NOMO-1 (cell line): ENCODE data around the gene ZCCHC18.

Source experiments
- DNase-seq, 2 experiments: peaks; one replicate each; lab custom pipeline; 2025; ENCODE audit not compliant: unreplicated experiment in 2 of 2; lab: John Stamatoyannopoulos, UW

The ZCCHC18 gene

DNA sequence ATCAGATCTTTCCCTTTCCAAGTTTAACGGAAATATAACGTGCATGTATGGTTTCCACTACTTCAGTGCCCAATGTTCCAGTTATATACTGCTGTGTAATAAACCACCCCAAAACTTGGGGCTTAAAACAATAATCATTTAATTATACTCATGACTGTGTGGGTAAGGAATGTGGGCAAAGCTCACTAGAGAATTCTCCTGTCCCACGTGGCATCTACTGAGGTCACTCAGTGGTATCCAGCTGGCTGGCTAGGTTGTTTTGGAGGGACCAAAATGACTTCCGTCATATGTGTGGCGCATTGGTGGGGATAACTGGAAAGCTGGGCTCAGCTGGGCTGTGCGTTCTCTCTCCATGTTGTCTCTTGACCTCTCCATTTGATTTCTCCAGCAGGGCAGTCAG, 18.5 kb downstream of the ZCCHC18 start:
- DNase-seq: no peak

DNA sequence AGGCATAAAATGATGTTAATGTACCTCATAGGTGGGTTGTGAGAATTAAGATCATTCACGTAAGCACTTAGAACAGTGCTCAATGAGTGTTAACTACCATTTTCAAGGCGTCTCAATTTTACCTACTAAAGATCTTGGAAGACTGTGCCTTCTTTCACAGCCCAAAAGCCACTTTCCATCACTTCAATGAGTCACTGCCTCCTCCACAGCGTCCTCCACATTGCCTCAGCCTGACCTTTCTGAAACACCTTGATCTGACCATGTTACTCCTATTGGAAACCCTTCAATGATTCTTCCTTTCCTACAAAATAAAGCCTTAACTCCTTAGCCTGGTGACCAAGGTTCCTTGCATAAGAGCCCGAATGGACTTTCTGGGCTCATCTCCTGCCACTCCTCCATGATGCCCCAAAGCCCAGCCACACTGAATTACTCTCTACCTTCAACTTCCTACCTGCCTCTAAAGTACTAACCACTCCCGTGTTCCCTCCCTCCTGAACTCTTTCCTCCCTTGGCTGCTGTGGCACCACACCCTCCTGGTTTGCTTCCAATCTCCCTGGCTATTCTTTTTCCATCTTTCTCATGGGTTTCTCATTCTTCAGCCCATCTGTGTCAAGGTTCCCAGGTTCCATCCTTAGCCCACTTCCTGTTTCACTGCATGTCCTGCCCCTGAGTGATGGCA, 22.4 kb downstream of the ZCCHC18 start:
- DNase-seq: no peak

DNA sequence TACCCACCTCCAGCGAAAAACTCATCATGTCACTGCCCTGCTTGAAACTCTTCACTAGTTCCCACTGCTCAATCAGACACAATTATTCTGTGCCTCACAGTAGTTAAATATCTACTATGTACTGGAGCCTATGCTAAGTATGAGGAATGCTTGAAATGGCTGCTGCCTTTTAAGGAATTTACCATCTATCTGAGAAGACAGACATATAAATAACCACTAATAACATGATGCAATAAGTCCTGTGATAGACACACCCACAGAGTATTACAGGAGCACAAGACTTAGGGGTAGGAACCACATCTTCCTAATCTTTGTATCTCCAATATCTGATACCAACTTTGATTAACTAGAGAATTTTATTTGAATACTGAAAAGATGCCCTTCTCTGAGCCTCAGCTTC, 23.4 kb downstream of the ZCCHC18 start:
- no peak for DNase-seq

DNA sequence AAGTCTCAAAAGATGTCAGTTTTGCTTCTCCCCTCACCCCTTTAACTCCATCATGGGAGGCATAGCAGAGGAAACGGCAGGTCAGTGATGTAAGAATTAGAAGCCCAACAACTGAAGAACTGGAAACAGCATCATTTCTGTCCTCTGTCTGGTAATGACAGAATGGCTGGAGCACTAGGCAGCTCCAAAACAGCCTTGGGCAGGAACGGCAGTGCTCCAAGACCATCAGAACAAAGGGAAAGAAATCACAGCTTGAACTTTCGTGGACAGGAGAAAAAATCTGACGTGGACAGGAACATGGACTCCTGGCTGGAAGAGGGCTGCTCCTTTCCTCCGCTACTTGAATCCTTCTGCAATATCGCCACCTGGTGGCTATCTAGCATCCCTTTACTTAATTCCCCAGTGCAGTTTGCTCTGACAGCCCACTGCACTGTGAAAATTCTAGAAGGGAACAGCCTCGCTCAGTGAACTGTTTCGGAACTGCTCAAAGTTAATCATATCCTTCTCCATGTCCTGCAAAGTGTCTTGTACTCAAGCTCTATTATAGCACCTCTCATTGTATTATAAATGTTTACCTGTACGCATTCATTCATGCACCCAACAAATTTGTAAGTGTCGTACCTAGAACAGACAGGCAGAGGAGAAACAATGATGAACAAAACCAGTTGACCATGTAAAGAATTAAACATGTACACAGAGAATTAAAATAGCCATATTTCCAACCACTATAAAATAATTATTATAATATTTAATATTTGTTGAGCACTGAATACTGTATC, 24.1 kb downstream of the ZCCHC18 start:
- DNase-seq: peak; percentile 16 to 52

DNA sequence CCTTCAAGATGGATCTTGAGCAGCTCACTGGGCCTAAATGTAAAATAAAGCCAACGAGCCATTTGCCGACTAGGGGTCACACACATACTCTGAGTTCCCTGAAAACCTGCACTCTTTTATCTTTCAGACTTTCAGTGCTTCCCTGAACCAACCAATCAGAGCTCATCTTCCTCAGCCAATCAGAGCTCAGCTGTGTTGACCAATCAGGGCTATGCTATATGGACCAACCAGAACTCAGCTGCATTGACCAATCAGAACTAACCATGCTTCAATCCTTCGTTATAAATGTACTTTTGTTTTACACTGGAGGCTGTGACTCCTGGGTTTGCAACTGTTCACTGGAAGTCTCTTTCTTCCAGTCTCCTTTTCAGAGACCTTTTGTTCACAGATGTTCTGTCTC, 25.2 kb downstream of the ZCCHC18 start:
- no peak for DNase-seq

DNA sequence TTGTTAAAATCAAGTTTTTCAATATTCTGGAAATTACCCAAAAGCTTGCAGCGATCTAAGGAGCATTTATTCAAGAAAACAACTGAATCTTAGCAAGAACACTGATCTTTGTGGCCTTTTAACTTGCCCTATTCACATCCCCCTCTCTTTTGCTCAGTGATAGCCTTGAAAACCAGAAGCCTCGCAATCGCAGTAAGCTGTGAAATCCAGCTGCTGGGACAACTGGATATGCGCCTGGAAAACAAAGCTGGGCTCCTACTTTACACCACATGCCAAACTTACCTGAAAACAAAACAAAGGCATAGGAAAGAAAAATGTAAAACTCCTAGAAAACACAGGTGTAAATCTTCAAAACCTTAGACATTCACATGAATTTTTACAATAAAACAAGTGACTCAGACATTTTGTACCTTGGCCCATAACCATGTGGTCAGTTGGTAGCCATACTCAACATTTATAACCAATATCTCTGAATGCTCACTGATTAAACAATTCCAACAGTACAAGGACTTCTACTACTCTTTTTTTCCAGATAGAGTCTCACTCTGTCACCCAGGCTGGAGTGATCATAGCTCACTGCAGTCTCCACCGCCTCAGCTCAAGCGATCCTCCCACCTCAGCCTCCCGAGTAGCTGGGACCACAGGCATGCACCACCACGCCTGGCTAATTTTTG, 28.9 kb downstream of the ZCCHC18 start:
- no peak for DNase-seq

DNA sequence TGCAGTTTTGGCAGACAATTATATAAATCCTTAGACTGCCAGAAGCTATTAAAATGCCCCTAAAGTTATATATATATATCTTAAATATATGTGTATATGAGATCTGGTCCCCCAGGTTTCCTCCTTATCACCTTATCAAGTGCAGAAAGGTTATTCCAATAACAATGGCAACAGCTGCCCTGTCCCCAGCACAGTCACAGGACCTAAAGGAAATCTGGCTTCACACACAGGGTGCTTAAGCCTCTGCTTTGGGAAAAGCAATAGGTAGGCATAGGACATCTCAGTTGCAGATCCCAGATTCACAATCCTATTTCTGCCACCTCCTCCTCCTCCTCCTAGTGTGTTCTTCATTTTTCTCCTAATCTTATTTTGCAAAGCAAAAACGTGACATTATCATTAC, 38.7 kb downstream of the ZCCHC18 start:
- DNase-seq: no peak

DNA sequence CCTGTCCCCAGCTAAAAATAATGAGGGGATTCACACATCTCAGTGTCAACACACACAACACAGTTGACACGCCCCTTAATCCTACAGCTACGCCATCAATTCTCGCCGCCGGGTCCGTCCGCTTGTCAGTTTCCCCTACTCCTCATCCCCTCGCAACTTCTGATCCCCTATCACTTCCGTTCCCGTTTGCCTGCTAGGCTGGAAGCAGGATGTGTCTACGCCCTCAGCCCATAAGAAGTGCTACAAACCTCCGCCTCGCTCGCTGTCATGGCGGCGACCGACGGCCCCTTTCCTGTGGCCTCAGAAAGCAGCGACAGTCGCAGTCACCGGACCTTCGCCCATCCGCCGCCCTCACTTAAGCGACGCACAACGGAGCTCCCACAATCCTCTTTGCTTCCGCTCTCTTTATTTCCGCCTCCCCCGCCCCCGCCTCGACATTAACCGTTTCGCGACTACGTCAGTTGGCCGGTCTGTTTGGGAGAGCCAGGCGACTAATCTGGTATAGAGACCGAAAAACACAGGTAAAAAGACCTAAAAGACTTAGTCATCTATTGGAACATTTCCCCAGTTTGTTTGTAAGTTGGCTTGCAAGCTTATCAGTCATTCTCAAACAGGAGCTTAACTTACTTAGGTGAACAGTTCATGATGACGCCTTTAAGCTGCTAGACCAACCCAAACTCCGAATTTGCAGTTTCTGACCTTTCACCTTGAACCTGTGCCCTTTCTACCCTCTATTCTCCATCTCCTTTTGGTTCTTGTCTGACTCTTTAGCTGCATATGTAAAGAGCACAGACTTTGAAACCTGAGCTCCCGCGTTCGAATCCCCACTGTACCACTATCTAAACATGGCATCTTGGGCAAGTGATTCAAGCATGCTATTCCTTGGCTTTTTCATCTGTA, 44.6 kb downstream of the ZCCHC18 start, which contains the start of gene SLC25A53:
SLC25A53 (minus strand) TSS at position 380 of the 900 bp plus-strand sequence. CDS start 51,752 bp downstream, outside the sequence.
- DNase-seq: peak; percentile 76 to 83
